Neuron (in vitro differentiated cells): ENCODE data around the gene SLC16A9.
"Not testable (repeated sequence)": the region's sequence is repeated elsewhere in the genome, so short reads cannot be mapped to it uniquely, and the experiment has no call there.

Source experiments
- H2AFZ ChIP-seq: one replicate; pipeline ENCODE4 v1.6.1; 2013; ENCODE audit warnings: low read depth, mild to moderate bottlenecking, inconsistent platforms, low read length, moderate library complexity
- H3K27me3 ChIP-seq: one replicate; pipeline ENCODE4 v1.6.1; 2013; ENCODE audit warnings: low read length; ENCODE audit not compliant: insufficient read depth
- H3K36me3 ChIP-seq: one replicate; pipeline ENCODE4 v1.6.1; 2013; ENCODE audit warnings: low read length; ENCODE audit not compliant: insufficient read depth
- H3K4me1 ChIP-seq: one replicate; pipeline ENCODE4 v1.6.1; 2013; ENCODE audit warnings: low read length; ENCODE audit not compliant: insufficient read depth
- H3K4me3 ChIP-seq: 2 replicates; pipeline ENCODE4 v1.5.1; 2013; ENCODE audit warnings: mild to moderate bottlenecking, low read length, moderate library complexity
- H3K9me3 ChIP-seq: one replicate; pipeline ENCODE4 v1.6.1; 2013; ENCODE audit warnings: low read length

Gene SLC16A9

GRCh38 chr10:59680199-59680598 is 29.5 kb downstream of the SLC16A9 start:
- no peaks in the 10 kb centered on the region for H3K27me3 ChIP-seq
- H3K9me3 ChIP-seq = no peaks in the 10 kb centered on the region
- H3K4me3 ChIP-seq = no peak overlapping the region
- peaks cover 81% of the 10 kb centered on the region for H3K36me3 ChIP-seq
- no peak overlapping the region for H2AFZ ChIP-seq
- no peaks in the 10 kb centered on the region for H3K4me1 ChIP-seq

GRCh38 chr10:59678884-59679301 is 30.8 kb downstream of the SLC16A9 start:
- Histone ChIP-seq H3K9me3 (no peaks in the 10 kb centered on the region), H3K36me3 (peaks cover 77% of the 10 kb centered on the region), H3K4me1 (no peaks in the 10 kb centered on the region), H3K27me3 (no peaks in the 10 kb centered on the region), H3K4me3 (no peak overlapping the region), H2AFZ (no peak overlapping the region)

DNA sequence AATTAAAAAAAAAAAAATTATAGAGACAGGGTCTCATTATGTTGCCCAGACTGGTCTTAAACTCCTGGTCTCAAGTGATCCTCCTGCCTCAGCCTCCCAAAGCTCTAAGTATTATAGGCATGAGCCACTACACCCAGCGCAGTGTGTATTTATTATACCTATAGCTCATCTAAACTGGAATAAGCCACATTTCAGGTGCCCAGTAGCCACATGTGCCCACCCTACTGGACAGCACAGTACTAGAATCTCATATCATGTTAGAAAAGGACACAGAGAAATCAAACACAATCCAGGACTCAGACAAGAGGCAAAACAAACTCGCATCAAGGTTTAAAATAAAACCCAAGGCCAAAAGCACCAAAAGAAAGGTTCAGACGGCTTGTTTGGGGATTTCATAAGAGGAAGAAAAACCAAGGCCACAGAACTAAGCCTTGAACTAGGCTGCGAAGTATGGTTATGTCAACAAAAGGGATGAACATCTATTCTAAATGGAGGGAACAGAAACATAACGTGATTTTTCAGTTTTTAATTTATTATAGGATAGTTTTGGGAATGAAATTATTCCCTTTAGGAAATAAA is 32.3 kb downstream of the SLC16A9 start:
- no peak overlapping the region for H2AFZ ChIP-seq
- no peaks in the 10 kb centered on the region for H3K27me3 ChIP-seq
- H3K9me3 ChIP-seq = no peaks in the 10 kb centered on the region
- no peaks in the 10 kb centered on the region for H3K4me1 ChIP-seq
- H3K4me3 ChIP-seq = no peak overlapping the region
- H3K36me3 ChIP-seq = peaks cover 76% of the 10 kb centered on the region

GRCh38 chr10:59675812-59676211 is 33.8 kb downstream of the SLC16A9 start:
- Histone ChIP-seq H3K27me3 (no peaks in the 10 kb centered on the region), H3K4me1 (no peaks in the 10 kb centered on the region), H2AFZ (no peak overlapping the region), H3K9me3 (no peaks in the 10 kb centered on the region), H3K36me3 (peaks cover 81% of the 10 kb centered on the region), H3K4me3 (no peak overlapping the region)

- Histone ChIP-seq H3K4me1 (no peaks in the 10 kb centered on the region), H3K9me3 (no peaks in the 10 kb centered on the region), H3K27me3 (no peaks in the 10 kb centered on the region), H3K4me3 (no peak overlapping the region), H2AFZ (no peak overlapping the region), H3K36me3 (peaks cover 82% of the 10 kb centered on the region)
Measured at GRCh38 chr10:59674215-59674836, 35.3 kb downstream of the SLC16A9 start.

DNA sequence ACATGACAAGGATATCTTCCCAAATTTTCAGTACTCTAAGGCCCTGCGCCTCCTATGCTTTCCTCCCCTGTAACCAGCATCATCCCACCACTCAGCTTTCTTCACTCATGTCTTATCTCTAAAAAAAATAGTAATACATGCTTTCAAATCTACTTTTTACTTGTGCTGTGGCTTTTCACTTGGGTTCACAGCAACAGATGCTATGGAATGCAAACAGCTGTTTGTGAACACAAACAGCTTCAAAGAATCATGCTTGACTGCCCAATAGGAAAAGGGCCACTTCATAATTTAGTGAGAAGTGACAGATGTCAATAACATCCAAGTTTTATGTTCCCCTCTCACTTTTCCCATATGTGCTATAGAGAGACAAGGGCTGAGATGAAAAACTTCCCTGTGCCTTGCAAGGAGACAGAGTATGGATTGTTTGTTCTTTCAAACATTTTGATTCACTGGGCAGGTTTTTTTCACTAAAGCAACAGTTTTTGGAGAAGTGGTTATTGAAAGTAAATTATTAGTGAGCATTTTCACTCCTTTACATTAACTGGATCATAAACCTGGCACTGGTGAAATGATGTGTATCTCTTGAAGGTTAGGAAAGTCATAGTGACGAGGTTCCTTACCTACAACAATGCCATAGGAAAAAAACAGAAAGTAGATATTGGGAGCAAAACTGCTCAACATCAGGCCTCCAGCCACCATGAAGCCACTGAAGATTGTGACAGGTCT is 37.3 kb downstream of the SLC16A9 start:
- Histone ChIP-seq H3K9me3 (peaks cover 8% of the 10 kb centered on the region), H3K27me3 (no peaks in the 10 kb centered on the region), H3K4me1 (no peaks in the 10 kb centered on the region), H2AFZ (no peak overlapping the region), H3K36me3 (peaks cover 88% of the 10 kb centered on the region), H3K4me3 (no peak overlapping the region)

DNA sequence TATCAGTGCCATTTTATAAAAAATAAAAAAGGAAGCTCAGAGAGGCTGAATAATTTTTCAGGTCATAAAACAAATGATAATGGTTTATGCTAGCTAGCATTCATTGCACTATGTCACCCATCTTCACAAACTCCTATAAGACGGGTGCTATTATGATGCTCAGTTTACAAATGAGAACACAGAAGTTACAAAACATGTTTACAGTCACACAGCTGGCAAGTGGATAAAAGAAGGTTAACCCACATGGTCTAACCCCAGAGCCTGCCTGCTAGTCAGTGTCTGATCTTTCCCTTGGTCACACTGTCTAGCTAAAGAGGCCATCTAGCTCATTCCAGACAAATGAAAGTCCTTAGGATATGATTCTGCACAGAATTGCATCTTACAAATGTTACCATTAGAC is 39.4 kb downstream of the SLC16A9 start:
- H3K4me3 ChIP-seq = no peak overlapping the region
- H3K4me1 ChIP-seq = no peaks in the 10 kb centered on the region
- H3K36me3 ChIP-seq = peaks cover 89% of the 10 kb centered on the region
- no peak overlapping the region for H2AFZ ChIP-seq
- H3K9me3 ChIP-seq = peaks cover 14% of the 10 kb centered on the region
- H3K27me3 ChIP-seq = no peaks in the 10 kb centered on the region

GRCh38 chr10:59668096-59668495 is 41.6 kb downstream of the SLC16A9 start:
- Histone ChIP-seq H2AFZ (no peak overlapping the region), H3K4me3 (no peak overlapping the region), H3K4me1 (no peaks in the 10 kb centered on the region), H3K36me3 (peaks cover 90% of the 10 kb centered on the region), H3K9me3 (peaks cover 20% of the 10 kb centered on the region), H3K27me3 (no peaks in the 10 kb centered on the region)

DNA sequence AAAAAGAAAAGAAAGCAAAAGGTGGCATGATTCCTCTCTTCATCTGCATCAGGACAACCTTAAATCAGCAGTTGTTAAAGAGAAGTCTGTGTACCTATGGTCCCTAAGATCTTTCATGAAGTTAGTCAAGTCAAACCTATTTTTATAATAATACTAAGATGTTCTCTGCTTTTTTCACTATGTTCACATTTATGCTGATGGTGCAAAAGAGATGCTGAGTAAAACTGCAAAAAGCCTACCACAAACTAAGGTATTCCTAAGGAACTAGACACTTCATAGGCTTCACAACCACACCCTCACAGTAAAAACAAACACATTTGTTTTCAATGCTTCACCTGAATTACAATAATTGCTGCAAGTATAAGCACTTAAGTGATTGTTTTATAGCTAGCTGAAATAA is 43.3 kb downstream of the SLC16A9 start:
- Histone ChIP-seq H3K27me3 (no peaks in the 10 kb centered on the region), H2AFZ (no peak overlapping the region), H3K4me1 (no peaks in the 10 kb centered on the region), H3K9me3 (peaks cover 23% of the 10 kb centered on the region), H3K4me3 (no peak overlapping the region), H3K36me3 (peaks cover 79% of the 10 kb centered on the region)

- H3K36me3 ChIP-seq = peaks cover 58% of the 10 kb centered on the region
Measured at GRCh38 chr10:59663213-59663612, 46.4 kb downstream of the SLC16A9 start.

DNA sequence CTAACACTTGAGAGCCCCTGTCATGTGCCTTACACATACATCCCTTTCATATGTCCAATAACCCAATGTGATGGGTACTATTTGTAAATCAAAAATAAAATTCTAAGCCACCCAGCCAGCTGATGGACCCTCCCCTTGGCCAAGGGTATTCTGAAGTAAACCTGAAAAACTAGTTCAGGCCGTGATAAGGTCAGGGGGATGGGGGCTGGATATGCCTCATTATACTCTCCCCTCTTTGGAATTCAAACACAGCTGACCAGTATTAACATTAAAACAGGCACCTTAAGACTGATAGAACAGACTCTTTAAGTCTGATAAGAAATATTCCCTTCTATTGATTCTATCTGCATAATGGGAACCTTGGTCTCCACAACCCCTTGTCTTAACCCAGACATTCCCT is 51.9 kb downstream of the SLC16A9 start:
- H3K4me1 ChIP-seq = no peaks in the 10 kb centered on the region
- H3K4me3 ChIP-seq = no peak overlapping the region
- no peak overlapping the region for H2AFZ ChIP-seq
- H3K36me3 ChIP-seq = peaks cover 51% of the 10 kb centered on the region
- no peaks in the 10 kb centered on the region for H3K27me3 ChIP-seq
- H3K9me3 ChIP-seq = peaks cover 14% of the 10 kb centered on the region

More at GRCh38 chr10:59663213-59663612, 46.4 kb downstream of the SLC16A9 start:
- not testable (repeated sequence) for H2AFZ ChIP-seq, H3K27me3 ChIP-seq, H3K4me3 ChIP-seq, H3K4me1 ChIP-seq
- H3K9me3 ChIP-seq = peaks cover 24% of the 10 kb centered on the region

- no peaks in the 10 kb centered on the region for H3K27me3 ChIP-seq
- no peak overlapping the region for H2AFZ ChIP-seq
- no peaks in the 10 kb centered on the region for H3K4me1 ChIP-seq
- no peak overlapping the region for H3K4me3 ChIP-seq
- peaks cover 64% of the 10 kb centered on the region for H3K36me3 ChIP-seq
- peaks cover 10% of the 10 kb centered on the region for H3K9me3 ChIP-seq
Measured at GRCh38 chr10:59655309-59655708, 54.3 kb downstream of the SLC16A9 start.

DNA sequence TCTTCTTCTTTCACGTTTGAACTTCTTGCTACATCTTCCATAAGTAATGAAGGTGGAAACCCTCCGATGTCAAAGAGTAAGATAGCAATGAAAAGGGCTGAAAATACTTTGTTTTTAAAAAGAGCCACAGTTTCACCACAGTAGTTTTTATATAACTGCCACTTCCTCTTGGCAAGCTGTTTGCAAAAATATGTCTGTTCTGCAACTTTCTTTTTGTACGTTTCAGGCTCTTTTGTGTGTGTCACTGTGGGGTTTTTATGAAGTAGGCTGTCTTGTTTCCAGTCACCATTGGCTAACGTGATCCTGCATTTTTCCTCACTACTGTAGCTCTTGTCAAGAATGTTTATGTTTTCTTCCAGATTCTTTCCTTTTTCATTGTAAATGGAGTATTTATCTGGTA is 55.6 kb downstream of the SLC16A9 start:
- no peaks in the 10 kb centered on the region for H3K27me3 ChIP-seq
- H3K4me1 ChIP-seq = no peaks in the 10 kb centered on the region
- H3K9me3 ChIP-seq = peaks cover 9% of the 10 kb centered on the region
- peaks cover 65% of the 10 kb centered on the region for H3K36me3 ChIP-seq
- H2AFZ ChIP-seq = no peak overlapping the region
- no peak overlapping the region for H3K4me3 ChIP-seq
